GM19193 (cell line): ENCODE results near the gene TLCD3A.

Experiments
- POLR2A ChIP-seq: IDR thresholded peaks from 4 replicates; pipeline ENCODE4 v1.6.1; 2011; ENCODE audit not compliant: insufficient read depth, insufficient read length; ENCODE audit errors: extremely low read depth

The TLCD3A gene

DNA sequence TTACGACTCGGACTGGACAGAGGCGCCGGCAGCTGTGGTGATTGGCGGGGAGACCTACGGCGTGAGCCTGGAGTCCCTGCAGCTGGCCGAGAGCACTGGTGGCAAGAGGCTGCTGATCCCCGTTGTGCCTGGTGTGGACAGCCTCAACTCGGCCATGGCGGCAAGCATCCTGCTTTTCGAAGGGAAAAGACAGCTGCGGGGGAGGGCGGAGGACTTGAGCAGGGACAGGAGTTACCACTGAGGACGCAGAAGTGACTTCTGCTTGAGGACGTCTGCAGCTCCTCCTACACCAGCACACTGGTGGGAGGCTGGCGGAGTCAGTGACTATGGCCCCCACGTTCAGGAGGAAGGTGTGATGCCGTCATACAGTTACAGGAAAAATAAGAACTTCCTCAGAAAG, 59.4 kb downstream of the TLCD3A start:
- no peak for TF ChIP-seq POLR2A

DNA sequence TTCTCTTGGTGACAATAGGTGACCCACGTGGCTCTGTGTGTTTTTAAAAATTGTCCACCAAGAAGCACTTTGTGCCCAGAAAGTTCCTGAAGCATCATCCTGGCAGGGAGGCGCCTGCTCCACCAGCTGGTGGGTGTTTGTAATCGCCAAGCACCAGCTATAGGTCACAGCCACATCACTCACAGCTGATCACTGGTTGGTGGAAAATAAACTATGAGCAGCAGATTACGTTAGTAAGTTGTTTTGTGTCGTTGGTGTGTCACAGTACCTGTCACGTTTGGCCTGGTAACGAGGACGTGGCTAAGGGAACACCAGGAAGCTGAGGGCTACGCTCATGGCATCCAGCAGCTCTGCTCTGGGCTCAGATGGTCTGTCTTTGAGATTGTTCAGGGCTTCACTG, 59.9 kb downstream of the TLCD3A start:
- no peak for TF ChIP-seq POLR2A
